Suprapubic skin (tissue), 3 donors: ENCODE results near the gene IVD.

Source experiments
- EP300 ChIP-seq: sonication (generic); formaldehyde crosslinking; IDR thresholded peaks from one replicate; pipeline ENCODE4 v1.6.1; 2017; ENCODE audit warnings: antibody characterized with exemption
- TF ChIP-seq, protein P1 (sequence below), 2 donors: fragments of 200-600 bp in 1 of 2; fragments of 450-650 bp in 1 of 2; sonication (generic) in 1 of 2; IDR thresholded peaks; one replicate each; pipeline ENCODE4 v1.5.1; 2016 to 2019; ENCODE audit warnings: antibody characterized with exemption in 2 of 2, mild to moderate bottlenecking in 1 of 2, moderate library complexity in 1 of 2

DNA sequence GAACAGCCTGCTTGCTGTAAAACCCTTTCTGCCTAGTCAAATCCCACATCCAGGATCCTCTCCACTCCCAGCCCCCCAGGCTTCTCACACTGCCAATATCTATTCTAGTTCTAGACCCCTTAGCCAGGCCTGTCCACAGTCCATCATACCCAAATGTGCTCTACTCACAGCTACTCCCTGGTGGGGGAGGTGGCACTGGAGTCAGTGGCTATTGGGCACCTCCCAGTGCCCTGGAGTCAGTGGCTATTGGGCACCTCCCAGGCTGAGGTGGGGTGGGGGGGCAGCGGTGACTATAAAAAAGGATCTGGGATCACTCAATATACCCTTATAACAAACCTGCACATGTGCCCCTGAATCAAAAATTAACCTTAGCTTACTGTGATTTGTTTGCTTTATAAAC, 48.3 kb upstream of the IVD start:
- TF ChIP-seq, protein P1, sequence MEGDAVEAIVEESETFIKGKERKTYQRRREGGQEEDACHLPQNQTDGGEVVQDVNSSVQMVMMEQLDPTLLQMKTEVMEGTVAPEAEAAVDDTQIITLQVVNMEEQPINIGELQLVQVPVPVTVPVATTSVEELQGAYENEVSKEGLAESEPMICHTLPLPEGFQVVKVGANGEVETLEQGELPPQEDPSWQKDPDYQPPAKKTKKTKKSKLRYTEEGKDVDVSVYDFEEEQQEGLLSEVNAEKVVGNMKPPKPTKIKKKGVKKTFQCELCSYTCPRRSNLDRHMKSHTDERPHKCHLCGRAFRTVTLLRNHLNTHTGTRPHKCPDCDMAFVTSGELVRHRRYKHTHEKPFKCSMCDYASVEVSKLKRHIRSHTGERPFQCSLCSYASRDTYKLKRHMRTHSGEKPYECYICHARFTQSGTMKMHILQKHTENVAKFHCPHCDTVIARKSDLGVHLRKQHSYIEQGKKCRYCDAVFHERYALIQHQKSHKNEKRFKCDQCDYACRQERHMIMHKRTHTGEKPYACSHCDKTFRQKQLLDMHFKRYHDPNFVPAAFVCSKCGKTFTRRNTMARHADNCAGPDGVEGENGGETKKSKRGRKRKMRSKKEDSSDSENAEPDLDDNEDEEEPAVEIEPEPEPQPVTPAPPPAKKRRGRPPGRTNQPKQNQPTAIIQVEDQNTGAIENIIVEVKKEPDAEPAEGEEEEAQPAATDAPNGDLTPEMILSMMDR (IDR thresholded peaks at IDR 0.05), result no peak
- TF ChIP-seq EP300, result no peak
